Measurements from ENCODE around the gene DUT. TPM values are rescaled to one million over a fixed set of nuclear protein-coding genes. Genes with fewer than 3 reads are reported as not detected.

DUT gene
- total RNA-seq, 1 donor from 2014 or later = 150 TPM

- Histone ChIP-seq H3K9me3 (no peaks in the 10 kb centered on the region), H3K4me3 (no peak overlapping the region), H3K27ac (no peak overlapping the region), H3K4me1 (no peaks in the 10 kb centered on the region), H3K27me3 (no peaks in the 10 kb centered on the region), H3K36me3 (no peaks in the 10 kb centered on the region)
- no peak for TF ChIP-seq CTCF (IDR thresholded peaks at IDR 0.05)
- intact Hi-C loops (cut with DNase I) = no loop called here
- no peak for DNase-seq (ENCODE audit: low spot score in 2 of 2)
Observed at GRCh38 chr15:48370460-48370859, 39.2 kb downstream of the DUT start.

GRCh38 chr15:48371550-48371949 lies 40.3 kb downstream of the DUT start:
- H3K4me1 ChIP-seq = no peaks in the 10 kb centered on the region
- no peak overlapping the region for H3K4me3 ChIP-seq
- no peak for DNase-seq (ENCODE audit: low spot score in 2 of 2)
- H3K27ac ChIP-seq = no peak overlapping the region
- no peaks in the 10 kb centered on the region for H3K27me3 ChIP-seq
- H3K36me3 ChIP-seq = no peaks in the 10 kb centered on the region
- intact Hi-C loops (cut with DNase I) = no loop called here
- H3K9me3 ChIP-seq = no peaks in the 10 kb centered on the region
- TF ChIP-seq CTCF (IDR thresholded peaks at IDR 0.05) = no peak

GRCh38 chr15:48371961-48372360 lies 40.7 kb downstream of the DUT start:
- DNase-seq (ENCODE audit: low spot score in 2 of 2) = no peak
- Histone ChIP-seq H3K36me3 (no peaks in the 10 kb centered on the region), H3K27ac (no peak overlapping the region), H3K9me3 (no peaks in the 10 kb centered on the region), H3K27me3 (no peaks in the 10 kb centered on the region), H3K4me3 (no peak overlapping the region), H3K4me1 (no peaks in the 10 kb centered on the region)
- intact Hi-C loops (cut with DNase I) = no loop called here
- no peak for TF ChIP-seq CTCF (IDR thresholded peaks at IDR 0.05)

- H3K27ac ChIP-seq = no peak overlapping the region
- intact Hi-C loops (cut with DNase I) = no loop called here
- H3K4me1 ChIP-seq = no peaks in the 10 kb centered on the region
Observed at GRCh38 chr15:48373821-48374451, 42.7 kb downstream of the DUT start.

GRCh38 chr15:48374472-48374871 lies 43.2 kb downstream of the DUT start:
- Histone ChIP-seq H3K4me3 (no peak overlapping the region), H3K9me3 (no peaks in the 10 kb centered on the region), H3K4me1 (no peaks in the 10 kb centered on the region), H3K27ac (no peak overlapping the region), H3K36me3 (no peaks in the 10 kb centered on the region), H3K27me3 (no peaks in the 10 kb centered on the region)
- DNase-seq (ENCODE audit: low spot score in 2 of 2) = no peak
- intact Hi-C loops (cut with DNase I) = no loop called here
- no peak for TF ChIP-seq CTCF (IDR thresholded peaks at IDR 0.05)

More at GRCh38 chr15:48373821-48374451, 42.7 kb downstream of the DUT start:
- DNase-seq (ENCODE audit: low spot score in 2 of 2) = no peak
- no peaks in the 10 kb centered on the region for H3K27me3 ChIP-seq
- no peak overlapping the region for H3K4me3 ChIP-seq
- no peaks in the 10 kb centered on the region for H3K9me3 ChIP-seq
- H3K36me3 ChIP-seq = no peaks in the 10 kb centered on the region
- TF ChIP-seq CTCF (IDR thresholded peaks at IDR 0.05) = no peak

GRCh38 chr15:48375767-48376166 lies 44.5 kb downstream of the DUT start:
- TF ChIP-seq CTCF (IDR thresholded peaks at IDR 0.05) = no peak
- Histone ChIP-seq H3K4me3 (no peak overlapping the region), H3K9me3 (no peaks in the 10 kb centered on the region), H3K4me1 (no peaks in the 10 kb centered on the region), H3K27ac (no peak overlapping the region), H3K36me3 (no peaks in the 10 kb centered on the region), H3K27me3 (no peaks in the 10 kb centered on the region)
- DNase-seq (ENCODE audit: low spot score in 2 of 2) = no peak
- intact Hi-C loops (cut with DNase I) = no loop called here
